Heart left ventricle (tissue), 16 donors: ENCODE data around the gene REM2. TPM values are rescaled to one million over a fixed set of nuclear protein-coding genes. Genes with fewer than 3 reads are reported as not detected.
"Not testable (repeated sequence)": the region's sequence is repeated elsewhere in the genome, so short reads cannot be mapped to it uniquely, and the experiment has no call there.

ENCODE experiments used
- ATAC-seq, 4 donors: fragments of 200-7000 bp; cut with Tn5 transposase; one replicate each; pipeline ENCODE4 v1.9.1; 2020 to 2022; ENCODE audit warnings: moderate library complexity in 4 of 4, mild to moderate bottlenecking in 3 of 4, moderate number of reproducible peaks in 1 of 4
- DNase-seq, 5 donors: peaks; one replicate each; pipeline ENCODE4 v3.0.0-alpha.2; 2020
- H3K27ac ChIP-seq, 12 donors: fragments of 200-600 bp; sonication (generic) in 4 of 12; one replicate each; pipeline versions ENCODE4 v1.5.0 to v1.8.0; 2016 to 2022; ENCODE audit warnings: mild to moderate bottlenecking in 2 of 12
- H3K27me3 ChIP-seq, 9 donors: fragments of 200-600 bp; sonication (generic) in 2 of 9; one replicate each; pipeline versions ENCODE4 v1.5.1 to v1.8.0; 2016 to 2022; ENCODE audit warnings: mild to moderate bottlenecking in 3 of 9
- H3K36me3 ChIP-seq, 9 donors: fragments of 200-600 bp; sonication (generic) in 2 of 9; one replicate each; pipeline versions ENCODE4 v1.5.0 to v1.8.0; 2018 to 2022; ENCODE audit warnings: mild to moderate bottlenecking in 2 of 9
- H3K4me1 ChIP-seq, 12 donors: fragments of 200-600 bp; sonication (generic) in 4 of 12; one replicate each; pipeline versions ENCODE4 v1.5.0 to v1.8.0; 2016 to 2022; ENCODE audit warnings: mild to moderate bottlenecking in 3 of 12
- H3K4me3 ChIP-seq, 12 donors: fragments of 200-600 bp; sonication (generic) in 4 of 12; one replicate each; pipeline versions ENCODE4 v1.5.0 to v1.8.0; 2017 to 2022; ENCODE audit warnings: mild to moderate bottlenecking in 9 of 12, moderate library complexity in 4 of 12
- H3K9me3 ChIP-seq, 12 donors: fragments of 200-600 bp; sonication (generic) in 4 of 12; one replicate each; pipeline versions ENCODE4 v1.5.0 to v1.8.0; 2016 to 2022; ENCODE audit warnings: mild to moderate bottlenecking in 1 of 12
- CTCF ChIP-seq, 12 donors: fragments of 200-600 bp; sonication (generic) in 4 of 12; IDR thresholded peaks; one replicate each; pipeline versions ENCODE4 v1.5.0 to v1.8.0; 2018 to 2022; ENCODE audit warnings: antibody characterized with exemption in 12 of 12, mild to moderate bottlenecking in 5 of 12
- POLR2A ChIP-seq, 2 donors: fragments of 450-650 bp; IDR thresholded peaks; one replicate each; pipeline ENCODE4 v1.6.1; 2017; ENCODE audit warnings: antibody characterized with exemption in 2 of 2, mild to moderate bottlenecking in 2 of 2, moderate library complexity in 2 of 2
- WGBS, 4 donors: extraction: QIAGEN DNeasy Blood & Tissue Kit in 2 of 4; methylation state at CpG; one replicate each; pipeline versions ENCODE4 v1.1.5 to v1.1.7; 2013 to 2018; 5-methylcytosine and 5-hydroxymethylcytosine counted together
- intact Hi-C, 10 donors: fragments of 100-400 bp; cut with DNase I; formaldehyde crosslinking; loops; one replicate each; pipeline versions ENCODE4 v1.11.1 to v1.14.2; 2022
- polyA plus RNA-seq, 2 donors: library from polyadenylated mRNA; stranded (reverse); fragments of 200-250 nt; gene quantifications; one replicate each; pipeline ENCODE4 v1.2.3, GENCODE V29; 2013
- total RNA-seq, 9 donors: library from RNA; depleted of rRNA in 2 of 9; stranded (reverse); fragments of >200 nt in 2 of 9; fragmentation: NEBNext Ultra II Directional in 3 of 9; extraction: Animal tissue kit (Norgen Biotek cat#: 25700) in 3 of 9; gene quantifications; one replicate each; pipeline versions ENCODE4 v1.1.0 to v1.2.4, GENCODE V29; 2016 to 2023
- donor health status: ischemic (EF 13 %, LVEDD 7.1; RV severe dilation, severe dysfunction).
- donor health status: healthy with polysubstance abuse.
- donor health status: DM: no; HTN: yes; CAD: no.
- donor health status: DM: no; HTN: no; CAD: no.
- donor health status: ischemic (EF 25% LVEDD 6.9; RV normal size, moderate dysfunction).
- donor health status: ischemic (EF 25% LVEDD 5.7; RV mildly dilated, moderate dysfunction).
- donor health status: healthy.
- donor health status: DM: yes; HTN: yes; CAD: no.
- donor health status: ischemic (EF 35%, LVEDD 5.7; RV mildly dilated, moderate dysfunction).
- donor health status: nonischemic (EF 11% LVEDD 7.7; RV severe dilation, severe dysfunction).
- donor health status: DM: yes; HTN: yes; CAD: no.
- donor health status: PGD.
- donor health status: ischemic (EF 29% LVEDD 5.4; RV normal size, mild dysfunction).
- donor health status: nonischemic (EF 23%, LVEDD 6.1; RV moderate dilation, normal function).

Gene REM2
- total and polyA plus RNA-seq, 11 donors, result 0.06 to 0.21 TPM; not detected in 9

GRCh38 chr14:22906073-22906472 is 23.1 kb downstream of the REM2 start:
- DNase-seq (no peak), ATAC-seq (no peak)
- Histone ChIP-seq H3K27me3 (no peaks in the 10 kb centered on the region), H3K9me3 (no peaks in the 10 kb centered on the region), H3K27ac (no peak overlapping the region), H3K4me3 (no peak overlapping the region), H3K4me1 (peaks cover 0 to 10% (median 0%) of the 10 kb centered on the region in 12 donors), H3K36me3 (peaks cover 3 to 100% (median 95%) of the 10 kb centered on the region in 9 donors)
- WGBS, 4 donors, result 95 to 97% (median 96%) methylated on average over 20 of the region's 20 CpGs
- TF ChIP-seq POLR2A (IDR thresholded peaks at IDR 0.05) (no peak), CTCF (IDR thresholded peaks at IDR 0.05) (no peak)
- intact Hi-C loops, result loop anchor here in 1 of 10 donors (10.0 kb wide), 1 partner anchor 81 kb away; the partner anchor contains the start of gene MRPL52

- intact Hi-C loops, result loop anchor here in 1 of 10 donors (10.0 kb wide), 1 partner anchor 83 kb away; the partner anchor contains the start of gene MRPL52
- Histone ChIP-seq H3K4me3 (no peak overlapping the region), H3K4me1 (peaks cover 0 to 14% (median 0%) of the 10 kb centered on the region in 12 donors), H3K27ac (no peak overlapping the region), H3K36me3 (peaks cover 0 to 99% (median 85%) of the 10 kb centered on the region in 9 donors), H3K9me3 (no peaks in the 10 kb centered on the region), H3K27me3 (no peaks in the 10 kb centered on the region)
- TF ChIP-seq CTCF (IDR thresholded peaks at IDR 0.05), result no peak
- no peak for TF ChIP-seq POLR2A (IDR thresholded peaks at IDR 0.05)
- ATAC-seq, result no peak
- no peak for DNase-seq
- WGBS, 4 donors, result 91 to 94% (median 92%) methylated on average over 3 of the region's 3 CpGs
These were observed 24.4 kb downstream of the REM2 start for GRCh38 chr14:22907429-22907828.

- no peak for DNase-seq
- TF ChIP-seq CTCF (IDR thresholded peaks at IDR 0.05), result no peak
- no peak for TF ChIP-seq POLR2A (IDR thresholded peaks at IDR 0.05)
- ATAC-seq, result no peak
- H3K9me3 ChIP-seq, result no peaks in the 10 kb centered on the region
- H3K4me3 ChIP-seq, result no peak overlapping the region
- H3K27ac ChIP-seq, result peak overlapping the region in 1 of 12 donors; percentile 65
- 90 to 96% (median 93%) methylated on average over 8 of the region's 8 CpGs for WGBS, 4 donors
- intact Hi-C loops, result loop anchor here in 1 of 10 donors (10.0 kb wide), 1 partner anchor 84 kb away; the partner anchor contains the start of gene MRPL52
- H3K36me3 ChIP-seq, result peaks cover 0 to 96% (median 77%) of the 10 kb centered on the region in 9 donors
- H3K4me1 ChIP-seq, result peaks cover 0 to 14% (median 0%) of the 10 kb centered on the region in 12 donors
- no peaks in the 10 kb centered on the region for H3K27me3 ChIP-seq
These were observed 25.6 kb downstream of the REM2 start for GRCh38 chr14:22908601-22909000.

GRCh38 chr14:22910916-22911315 is 27.9 kb downstream of the REM2 start:
- 88 to 95% (median 92%) methylated on average over 5 of the region's 5 CpGs for WGBS, 4 donors
- H3K4me1 ChIP-seq, result peaks cover 0 to 28% (median under 1%) of the 10 kb centered on the region in 12 donors
- H3K9me3 ChIP-seq, result no peaks in the 10 kb centered on the region
- no peak overlapping the region for H3K4me3 ChIP-seq
- DNase-seq, result no peak
- no peaks in the 10 kb centered on the region for H3K27me3 ChIP-seq
- intact Hi-C loops, result loop anchor here in 1 of 10 donors (10.0 kb wide), 1 partner anchor 76 kb away; the partner anchor contains the start of gene MMP14
- peaks cover 0 to 83% (median 57%) of the 10 kb centered on the region in 9 donors for H3K36me3 ChIP-seq
- TF ChIP-seq CTCF (IDR thresholded peaks at IDR 0.05) (no peak), POLR2A (IDR thresholded peaks at IDR 0.05) (no peak)
- ATAC-seq, result no peak
- H3K27ac ChIP-seq, result no peak overlapping the region

- Histone ChIP-seq H3K27ac (peak overlapping the region in 1 of 12 donors; percentile 72), H3K4me1 (peaks cover 0 to 47% (median 19%) of the 10 kb centered on the region in 12 donors), H3K36me3 (peaks cover 0 to 54% (median 24%) of the 10 kb centered on the region in 9 donors)
- not testable (repeated sequence) for DNase-seq, H3K9me3 ChIP-seq, H3K27me3 ChIP-seq, H3K4me3 ChIP-seq, ATAC-seq
- intact Hi-C loops, result loop anchor here in 3 of 10 donors (5.0 to 10.0 kb wide), 2 partner anchors 43 to 80 kb away; partner anchors contain the start of genes LRP10 (in 2 of the 3) and MMP14 (in 1 of the 3)
- WGBS, 4 donors, result 94 to 97% (median 96%) methylated on average over 4 of the region's 4 CpGs
These were observed 31.8 kb downstream of the REM2 start for GRCh38 chr14:22914836-22915235.
